HG03175 (cell line): Measurements from ENCODE around the gene ZSWIM6.
"Not testable (repeated sequence)": the region's sequence is repeated elsewhere in the genome, so short reads cannot be mapped to it uniquely, and the experiment has no call there.

ENCODE experiments used
- ATAC-seq: cut with Tn5 transposase; IDR thresholded peaks from one replicate; pipeline ENCODE4 v1.9.1; 2021; ENCODE audit warnings: mild to moderate bottlenecking, moderate library complexity; ENCODE audit not compliant: unreplicated experiment

ZSWIM6 gene

DNA sequence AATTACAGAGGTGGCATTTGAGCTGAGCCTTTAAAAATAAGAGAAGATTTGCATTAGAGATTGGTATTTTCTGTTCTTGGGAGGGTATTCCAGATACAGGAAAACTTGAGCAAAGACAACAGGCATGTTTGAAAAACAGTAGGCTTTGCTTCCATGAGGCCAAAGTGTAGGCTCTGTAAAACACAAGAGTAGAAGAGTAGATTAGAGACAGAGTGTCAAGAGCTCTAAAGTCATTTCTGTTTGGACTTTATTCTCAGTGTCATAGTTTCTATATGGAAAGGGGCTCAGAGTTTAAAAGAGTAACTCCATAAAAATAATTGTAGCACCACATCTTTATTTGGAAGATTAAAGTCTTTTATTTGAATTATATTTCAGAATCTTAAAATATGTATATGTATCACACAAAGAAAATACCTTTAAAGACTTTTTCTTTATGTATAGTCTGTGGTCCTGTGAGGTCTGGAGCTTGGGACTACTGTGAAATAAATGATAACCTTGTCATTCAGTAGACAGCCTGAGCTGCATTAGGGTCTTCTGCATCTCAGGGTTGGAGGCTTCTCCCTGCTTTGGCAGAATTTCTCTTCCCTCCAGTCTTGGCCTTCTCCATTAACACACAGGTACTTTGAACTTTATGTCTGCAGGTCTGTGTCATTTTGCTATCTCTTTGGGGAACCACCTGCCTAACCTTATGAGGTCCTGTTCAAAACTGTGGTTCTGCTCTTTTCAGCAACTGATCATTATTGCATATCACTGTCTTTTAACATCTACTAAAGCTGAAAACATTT, 73.6 kb downstream of the ZSWIM6 start:
- ATAC-seq: no peak

DNA sequence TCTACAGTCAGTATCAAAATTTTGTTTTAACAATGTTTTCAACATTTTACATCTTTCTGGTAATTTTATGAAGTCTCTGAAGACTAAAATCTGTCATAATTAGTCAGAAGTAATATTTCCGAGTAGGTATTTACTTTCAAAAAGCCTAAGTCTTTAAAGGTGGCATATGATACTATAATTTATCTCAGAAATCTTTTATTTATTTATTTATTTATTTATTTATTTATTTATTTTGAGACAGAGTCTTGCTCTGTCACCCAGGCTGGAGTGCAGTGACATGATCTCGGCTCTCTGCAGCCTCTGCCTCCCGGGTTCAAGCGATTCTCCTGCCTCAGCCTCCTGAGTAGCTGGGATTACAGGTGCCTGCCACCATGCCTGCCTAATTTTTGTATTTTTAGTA, 74.4 kb downstream of the ZSWIM6 start:
- not testable (repeated sequence) for ATAC-seq

GRCh38 chr5:61407706-61408270, 75.7 kb downstream of the ZSWIM6 start:
- no peak for ATAC-seq

- ATAC-seq: peak; percentile 99
Observed at GRCh38 chr5:61408476-61409168, 76.6 kb downstream of the ZSWIM6 start.

DNA sequence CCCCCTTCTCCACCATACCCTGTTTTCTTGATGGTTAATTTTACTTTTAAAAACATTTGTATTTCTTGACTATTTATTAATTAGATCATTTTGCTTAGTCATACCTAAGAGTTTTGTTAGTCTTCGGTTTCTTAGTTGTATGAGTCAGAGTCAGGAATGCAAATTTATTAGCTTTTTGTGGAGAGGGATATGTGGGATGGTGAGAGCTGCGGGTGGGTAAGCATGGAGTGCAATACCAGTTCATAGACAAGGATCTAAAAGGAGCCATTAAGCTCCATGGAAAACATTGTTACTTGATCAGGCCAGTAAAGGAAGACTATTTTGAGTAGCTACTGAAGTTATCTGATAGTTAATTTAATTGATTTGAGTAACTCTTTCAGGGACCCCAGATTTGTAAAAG, 77.5 kb downstream of the ZSWIM6 start:
- no peak for ATAC-seq

DNA sequence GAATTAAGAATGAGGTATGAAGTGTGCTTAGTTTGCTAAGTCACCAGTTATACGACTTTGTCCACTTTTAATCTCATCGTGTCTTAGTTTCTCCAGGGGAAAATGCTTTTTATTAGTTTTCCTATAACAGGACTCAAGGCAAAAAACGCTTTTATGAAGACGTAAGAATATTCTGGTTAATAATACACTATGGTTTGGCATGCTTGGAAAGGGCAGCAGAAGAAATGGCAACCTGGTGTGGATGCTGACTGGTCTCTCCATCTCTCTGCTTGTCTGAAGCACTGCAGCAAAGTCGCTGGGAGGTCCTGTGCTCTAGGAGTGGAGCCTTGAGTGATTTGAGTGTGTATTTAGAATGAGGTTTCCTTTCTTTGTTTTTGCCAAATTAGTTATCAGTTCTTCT, 78.8 kb downstream of the ZSWIM6 start:
- ATAC-seq: no peak

- ATAC-seq: no peak
Observed at GRCh38 chr5:61412361-61412760, 80.3 kb downstream of the ZSWIM6 start.

GRCh38 chr5:61413205-61413604, 81.1 kb downstream of the ZSWIM6 start:
- not testable (repeated sequence) for ATAC-seq

DNA sequence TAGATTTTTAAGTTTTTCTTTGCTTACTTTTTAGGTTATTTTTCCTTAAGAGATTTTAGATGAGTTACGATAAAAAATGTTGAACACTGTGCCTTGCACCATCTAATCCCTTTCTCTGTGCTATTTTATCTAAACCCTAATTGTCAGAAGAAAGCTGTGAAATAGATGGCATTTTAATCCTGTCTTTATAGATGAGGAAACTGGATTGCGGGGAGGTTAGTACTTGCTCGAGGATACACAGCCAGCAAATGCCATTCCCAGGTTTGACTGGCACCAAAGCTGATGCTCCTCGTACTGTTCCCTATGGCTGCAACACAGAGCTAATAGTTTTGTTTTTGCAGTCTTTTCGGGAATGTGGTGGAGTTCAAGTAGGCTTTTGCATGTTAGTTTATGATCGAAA, 82.7 kb downstream of the ZSWIM6 start:
- no peak for ATAC-seq

DNA sequence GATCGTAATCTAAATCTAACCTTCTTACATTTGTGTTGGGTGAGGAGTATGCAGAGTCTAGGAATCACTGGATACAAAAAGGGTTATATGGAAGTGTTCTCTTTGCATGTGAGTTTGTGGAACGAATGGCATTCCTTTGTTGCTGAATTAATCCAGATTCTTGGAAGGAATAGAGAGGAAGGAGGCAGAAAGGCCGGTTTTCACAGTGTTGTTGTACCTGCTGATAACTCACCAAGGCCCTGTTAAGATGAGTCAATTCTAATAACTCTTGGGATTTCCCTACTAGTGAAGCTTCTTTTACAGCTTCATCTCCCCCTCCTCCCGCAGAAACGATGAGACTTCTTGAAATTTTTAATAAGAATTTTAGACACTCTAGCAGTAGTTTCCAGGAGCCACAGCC, 84.0 kb downstream of the ZSWIM6 start:
- no peak for ATAC-seq

GRCh38 chr5:61416420-61416819, 84.4 kb downstream of the ZSWIM6 start:
- ATAC-seq: no peak

- ATAC-seq: no peak
Observed at GRCh38 chr5:61417340-61417739, 85.3 kb downstream of the ZSWIM6 start.

DNA sequence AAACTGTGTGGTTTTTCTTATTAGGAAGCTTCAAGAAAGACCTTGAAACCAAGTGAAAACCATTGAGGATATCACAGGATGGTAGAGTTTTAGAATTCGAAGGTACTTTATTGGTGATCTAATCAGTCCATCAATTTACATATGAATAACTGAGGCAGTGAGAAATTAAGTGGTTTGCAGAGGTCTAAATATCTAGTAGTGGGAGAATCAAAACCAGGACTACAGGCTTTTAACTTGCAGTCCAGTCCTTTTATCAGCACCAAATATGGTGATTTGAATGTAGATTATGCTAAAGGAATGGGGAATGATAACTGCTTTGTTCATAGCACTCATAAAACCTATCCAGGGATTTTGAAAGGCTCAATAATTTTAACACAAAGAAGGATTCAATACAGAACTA, 85.8 kb downstream of the ZSWIM6 start:
- no peak for ATAC-seq

DNA sequence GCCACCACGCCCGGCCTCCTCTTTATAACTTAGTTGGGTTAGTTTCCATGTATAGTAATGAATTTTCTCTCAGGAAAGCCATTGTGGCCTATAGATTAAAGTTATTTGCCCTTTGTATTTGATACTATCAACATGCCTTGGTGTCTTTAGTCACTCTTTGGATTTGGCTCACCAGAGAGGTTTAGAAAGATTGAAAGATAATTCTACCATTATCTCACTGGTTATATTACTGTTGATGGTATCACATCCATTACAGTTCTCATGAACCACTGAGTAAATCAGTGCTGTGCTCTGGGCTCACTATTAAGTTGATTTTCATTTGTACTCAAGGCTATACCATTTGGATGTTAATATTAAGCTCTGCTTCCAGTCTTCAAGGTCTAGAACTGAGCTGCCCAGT, 87.0 kb downstream of the ZSWIM6 start:
- no peak for ATAC-seq

GRCh38 chr5:61420016-61420415, 88.0 kb downstream of the ZSWIM6 start:
- ATAC-seq: no peak

DNA sequence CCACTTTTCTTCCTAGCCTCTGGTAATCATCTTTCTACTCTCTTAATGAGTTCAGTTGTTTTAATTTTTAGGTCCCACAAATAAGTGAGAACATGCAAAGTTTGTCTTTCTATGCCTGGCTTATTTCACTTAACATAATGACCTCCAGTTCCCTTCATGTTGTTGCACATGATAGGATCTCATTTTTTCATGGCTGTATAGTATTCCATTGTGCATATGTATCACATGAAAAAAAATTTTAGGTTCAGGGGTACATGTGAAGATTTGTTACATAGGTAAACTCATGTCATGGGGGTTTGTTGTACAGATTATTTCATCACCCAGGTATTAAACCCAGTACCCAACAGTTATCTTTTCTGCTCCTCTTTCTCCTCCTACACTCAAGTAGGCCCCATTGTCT, 89.2 kb downstream of the ZSWIM6 start:
- not testable (repeated sequence) for ATAC-seq

DNA sequence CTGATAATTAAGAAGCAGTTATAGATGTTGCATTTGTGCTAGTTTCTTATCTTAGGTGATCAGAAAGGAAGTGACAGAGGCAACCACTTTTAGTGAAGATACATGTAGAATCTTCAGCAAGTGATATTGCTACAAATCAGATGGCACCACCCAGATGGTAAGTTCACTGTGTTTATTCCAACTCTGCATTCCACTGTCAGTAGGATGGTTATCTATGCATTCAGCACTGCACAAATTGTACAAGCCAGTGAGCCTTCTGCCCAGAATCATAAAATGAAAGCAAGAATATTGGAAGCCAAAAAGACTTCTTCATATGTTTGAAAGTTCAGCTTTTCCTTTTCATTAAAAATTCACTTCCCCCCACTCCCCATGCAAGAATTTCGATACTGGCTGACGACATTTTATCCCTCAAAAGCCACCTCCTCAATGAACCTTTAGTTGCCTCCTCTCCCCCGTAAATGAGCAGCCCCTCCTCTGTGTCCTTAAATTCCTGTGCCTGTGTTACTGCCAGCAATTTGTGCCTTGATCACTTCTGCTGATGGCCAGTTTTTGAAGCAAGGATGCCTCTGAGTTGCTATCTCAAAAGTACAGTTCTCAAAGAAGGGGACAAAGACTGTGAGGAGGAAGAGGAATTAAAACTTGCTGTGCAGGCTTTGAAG, 91.6 kb downstream of the ZSWIM6 start:
- ATAC-seq: no peak

DNA sequence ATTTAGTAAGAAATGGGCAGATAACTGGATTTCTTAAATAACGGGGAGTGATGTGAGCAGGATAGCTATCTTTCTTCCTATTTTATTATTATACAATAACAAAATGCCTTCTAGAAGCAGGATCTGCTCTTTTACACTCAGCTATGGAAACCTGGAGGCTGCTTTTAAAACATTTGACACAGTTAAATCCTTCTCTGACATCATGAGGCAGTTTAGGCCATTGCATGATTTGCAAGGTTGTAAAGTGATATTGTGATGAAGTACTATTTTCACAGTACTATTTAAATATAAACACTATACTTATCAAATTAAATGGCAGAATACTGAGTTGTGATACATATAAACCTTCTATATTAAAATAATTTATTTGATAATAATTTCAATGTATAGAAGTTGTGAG, 93.9 kb downstream of the ZSWIM6 start:
- ATAC-seq: no peak

DNA sequence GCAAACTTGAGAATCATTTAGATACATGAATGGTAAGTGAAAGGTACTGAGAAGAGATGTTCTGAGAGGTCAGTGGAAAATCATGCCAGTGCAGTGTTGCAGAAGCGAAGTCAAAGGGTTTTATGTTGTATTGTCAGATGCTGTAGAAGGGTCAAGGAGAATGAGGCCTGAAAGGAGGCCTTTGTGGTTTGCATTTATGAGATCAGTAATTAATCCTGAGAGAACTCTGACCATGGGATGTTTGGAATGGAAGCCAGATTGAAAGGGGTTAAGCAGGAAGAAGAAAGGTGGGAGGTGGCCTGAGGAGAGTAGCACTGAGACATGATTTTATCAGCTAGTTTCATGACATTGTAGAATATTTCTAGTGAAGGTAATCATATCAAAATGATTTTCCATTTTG, 97.8 kb downstream of the ZSWIM6 start:
- no peak for ATAC-seq

GRCh38 chr5:61431923-61432620, 100.0 kb downstream of the ZSWIM6 start:
- ATAC-seq: no peak

GRCh38 chr5:61435368-61435767, 103.3 kb downstream of the ZSWIM6 start:
- ATAC-seq: no peak
